IPS-NIHi7 (cell line): Measurements from ENCODE around the gene ALAS1.
"Not testable (repeated sequence)": the region's sequence is repeated elsewhere in the genome, so short reads cannot be mapped to it uniquely, and the experiment has no call there.

ENCODE experiments used
- DNase-seq: peaks from one replicate; pipeline ENCODE4 v3.0.0; 2012; ENCODE audit warnings: mixed read lengths; ENCODE audit errors: extremely low spot score

The ALAS1 gene

GRCh38 chr3:52176951-52177700 lies 20.8 kb upstream of the ALAS1 start:
- DNase-seq: no peak

GRCh38 chr3:52177701-52178042 lies 20.3 kb upstream of the ALAS1 start:
- DNase-seq: no peak

GRCh38 chr3:52178126-52178525 lies 19.8 kb upstream of the ALAS1 start:
- DNase-seq: not testable (repeated sequence)

- DNase-seq: no peak
Measured at GRCh38 chr3:52178537-52178936, 19.4 kb upstream of the ALAS1 start.

GRCh38 chr3:52181543-52181942 lies 16.4 kb upstream of the ALAS1 start:
- no peak for DNase-seq

- no peak for DNase-seq
Measured at GRCh38 chr3:52182196-52182595, 15.8 kb upstream of the ALAS1 start.

GRCh38 chr3:52182691-52183090 lies 15.3 kb upstream of the ALAS1 start:
- DNase-seq: no peak

GRCh38 chr3:52183786-52184445 lies 14.0 kb upstream of the ALAS1 start:
- no peak for DNase-seq

GRCh38 chr3:52184690-52185089 lies 13.3 kb upstream of the ALAS1 start:
- DNase-seq: no peak

- no peak for DNase-seq
Measured at GRCh38 chr3:52185311-52185710, 12.6 kb upstream of the ALAS1 start.

- DNase-seq: no peak
Measured at GRCh38 chr3:52185837-52186236, 12.1 kb upstream of the ALAS1 start.

- no peak for DNase-seq
Measured at GRCh38 chr3:52186729-52187128, 11.2 kb upstream of the ALAS1 start.

GRCh38 chr3:52188556-52188955 lies 9.4 kb upstream of the ALAS1 start:
- DNase-seq: no peak

GRCh38 chr3:52190294-52191074 lies 7.5 kb upstream of the ALAS1 start:
- no peak for DNase-seq

- DNase-seq: no peak
Measured at GRCh38 chr3:52191663-52192062, 6.3 kb upstream of the ALAS1 start.

GRCh38 chr3:52193065-52193464 lies 4.9 kb upstream of the ALAS1 start:
- DNase-seq: no peak

- no peak for DNase-seq
Measured at GRCh38 chr3:52194485-52195290, 3.3 kb upstream of the ALAS1 start.

- no peak for DNase-seq
Measured at GRCh38 chr3:52195291-52195597, 2.7 kb upstream of the ALAS1 start.

- no peak for DNase-seq
Measured at GRCh38 chr3:52195823-52196331, 2.1 kb upstream of the ALAS1 start.

- no peak for DNase-seq
Measured at GRCh38 chr3:52196977-52197376, 983 bp upstream of the ALAS1 start.

- DNase-seq: peak; percentile 42
Measured at GRCh38 chr3:52197499-52197841, 490 bp upstream of the ALAS1 start.
